Activated CD4-positive, CD25-positive, alpha-beta regulatory T cell treated with anti-CD3 and anti-CD28 coated beads, Interleukin-2, amount 50 U/mL, for 16 hours (primary cell): ENCODE measurements around the gene CHRM4.
"Not testable (repeated sequence)": the region's sequence is repeated elsewhere in the genome, so short reads cannot be mapped to it uniquely, and the experiment has no call there.

Source experiments
- DNase-seq: peaks from one replicate; pipeline ENCODE4 v3.0.0-alpha.2; 2020; ENCODE audit warnings: low read depth, low spot score

The CHRM4 gene

DNA sequence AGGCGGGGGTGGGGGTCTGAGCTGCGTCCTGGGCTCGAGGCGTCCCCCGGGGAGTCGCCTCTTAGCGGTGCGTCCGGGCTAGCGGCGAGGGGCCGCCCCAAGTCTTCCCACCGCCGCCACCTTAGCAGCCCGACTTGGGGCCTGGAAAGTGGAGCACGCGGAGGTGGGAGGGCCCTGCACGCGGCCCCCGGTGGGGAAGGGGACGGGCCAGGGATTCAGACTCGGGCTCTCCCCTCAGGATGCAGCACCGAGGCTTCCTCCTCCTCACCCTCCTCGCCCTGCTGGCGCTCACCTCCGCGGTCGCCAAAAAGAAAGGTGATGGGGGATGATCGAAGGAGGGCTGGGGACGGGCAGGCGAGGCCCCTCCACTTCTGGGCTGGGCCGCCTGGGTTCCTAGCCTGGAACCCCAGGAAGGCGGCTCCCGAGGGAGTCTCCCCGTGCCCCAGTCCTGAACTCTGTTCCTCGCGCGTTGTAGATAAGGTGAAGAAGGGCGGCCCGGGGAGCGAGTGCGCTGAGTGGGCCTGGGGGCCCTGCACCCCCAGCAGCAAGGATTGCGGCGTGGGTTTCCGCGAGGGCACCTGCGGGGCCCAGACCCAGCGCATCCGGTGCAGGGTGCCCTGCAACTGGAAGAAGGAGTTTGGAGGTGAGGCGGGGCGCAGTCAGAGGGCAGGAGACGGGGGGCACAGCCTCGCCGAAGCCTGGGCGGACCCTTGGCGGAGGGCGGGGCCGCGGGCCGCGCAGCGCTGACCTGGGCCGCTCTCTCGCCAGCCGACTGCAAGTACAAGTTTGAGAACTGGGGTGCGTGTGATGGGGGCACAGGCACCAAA, 9.5 kb downstream of the CHRM4 start:
- no peak for DNase-seq

DNA sequence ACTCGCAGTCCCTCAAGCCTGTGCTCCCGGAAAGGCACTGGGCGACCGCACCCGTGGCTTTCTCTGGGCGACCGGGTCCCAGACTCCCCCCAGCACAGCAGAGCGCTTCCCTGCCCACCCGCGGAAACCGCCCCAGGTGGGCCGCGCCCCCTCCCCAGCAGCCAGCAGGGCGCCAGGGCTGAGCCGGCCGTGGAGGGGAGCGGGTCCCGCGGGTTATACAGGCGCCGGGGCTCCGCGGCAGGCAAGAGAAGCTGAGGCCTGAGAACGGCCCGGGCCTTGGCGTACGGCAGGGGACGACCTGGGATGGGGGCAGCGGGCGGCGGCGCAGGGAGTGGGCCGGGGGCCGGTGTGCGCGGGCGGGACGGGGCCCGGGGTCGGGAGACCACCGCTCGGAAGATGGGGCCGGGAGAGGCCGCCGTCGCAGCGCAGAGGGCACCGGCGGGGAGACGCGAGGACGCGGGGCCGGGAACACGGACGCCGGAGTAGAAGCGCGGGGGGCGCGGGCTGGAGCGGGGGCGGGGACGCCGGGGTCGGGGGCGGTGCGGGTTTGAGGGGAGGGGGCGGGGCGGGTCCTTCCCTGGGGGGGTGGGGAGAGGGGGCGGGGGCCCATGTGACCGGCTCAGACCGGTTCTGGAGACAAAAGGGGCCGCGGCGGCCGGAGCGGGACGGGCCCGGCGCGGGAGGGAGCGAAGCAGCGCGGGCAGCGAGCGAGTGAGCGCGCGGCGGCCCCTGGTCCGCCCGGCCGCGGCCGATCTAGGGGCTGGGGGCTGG, 10.3 kb downstream of the CHRM4 start, which contains the start of gene MDK:
Gene MDK (plus strand): TSS at position 622 of the 771 bp plus-strand sequence. CDS start 389 bp downstream, outside the sequence.
- DNase-seq, result no peak

DNA sequence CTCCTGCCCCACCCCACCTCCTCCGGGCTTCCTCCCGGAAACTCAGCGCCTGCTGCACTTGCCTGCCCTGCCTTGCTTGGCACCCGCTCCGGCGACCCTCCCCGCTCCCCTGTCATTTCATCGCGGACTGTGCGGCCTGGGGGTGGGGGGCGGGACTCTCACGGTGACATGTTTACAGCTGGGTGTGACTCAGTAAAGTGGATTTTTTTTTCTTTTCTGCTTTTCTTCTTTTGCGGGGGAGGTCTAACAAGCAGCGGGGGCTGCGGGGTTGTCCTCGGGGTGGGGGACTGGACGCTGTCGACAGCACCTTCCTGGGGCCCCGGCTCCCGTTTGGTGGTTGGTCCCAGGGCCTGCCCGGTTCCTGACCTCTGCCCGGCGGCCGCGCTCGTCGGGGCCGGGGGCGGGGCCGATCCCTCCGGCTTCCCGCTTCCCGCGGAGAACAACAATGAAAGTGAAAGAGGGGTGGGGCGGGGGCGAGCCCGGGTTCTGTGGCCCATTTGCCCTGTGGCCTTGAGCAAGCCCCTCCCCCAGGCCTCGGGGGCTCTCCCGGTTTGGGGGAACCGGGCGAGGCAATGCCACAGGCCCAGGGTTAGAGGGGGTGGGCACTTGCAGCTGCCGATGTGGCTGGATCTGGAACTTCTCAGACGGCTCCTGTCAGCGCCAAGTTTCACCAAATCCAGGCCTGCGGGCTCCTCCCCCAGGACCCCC, 11.1 kb downstream of the CHRM4 start:
- no peak for DNase-seq

DNA sequence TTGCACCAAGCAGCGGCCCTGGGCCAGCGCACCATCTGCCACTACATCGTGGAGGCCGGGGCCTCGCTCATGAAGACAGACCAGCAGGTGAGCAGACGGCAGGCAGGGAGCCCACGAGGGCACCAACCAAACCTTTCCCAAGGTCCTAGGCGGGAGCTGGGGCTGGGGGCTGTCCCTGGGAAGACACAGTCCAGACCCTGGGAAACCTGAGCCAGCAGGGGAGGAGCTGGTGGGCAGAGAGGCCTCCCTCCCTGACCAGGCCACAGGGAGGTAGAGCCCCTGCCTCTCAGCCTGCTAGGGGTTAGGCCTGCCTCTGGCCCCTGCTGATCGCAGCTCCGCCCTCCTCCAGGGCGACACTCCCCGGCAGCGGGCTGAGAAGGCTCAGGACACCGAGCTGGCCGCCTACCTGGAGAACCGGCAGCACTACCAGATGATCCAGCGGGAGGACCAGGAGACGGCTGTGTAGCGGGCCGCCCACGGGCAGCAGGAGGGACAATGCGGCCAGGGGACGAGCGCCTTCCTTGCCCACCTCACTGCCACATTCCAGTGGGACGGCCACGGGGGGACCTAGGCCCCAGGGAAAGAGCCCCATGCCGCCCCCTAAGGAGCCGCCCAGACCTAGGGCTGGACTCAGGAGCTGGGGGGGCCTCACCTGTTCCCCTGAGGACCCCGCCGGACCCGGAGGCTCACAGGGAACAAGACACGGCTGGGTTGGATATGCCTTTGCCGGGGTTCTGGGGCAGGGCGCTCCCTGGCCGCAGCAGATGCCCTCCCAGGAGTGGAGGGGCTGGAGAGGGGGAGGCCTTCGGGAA, 11.9 kb downstream of the CHRM4 start:
- DNase-seq, result not testable (repeated sequence)

DNA sequence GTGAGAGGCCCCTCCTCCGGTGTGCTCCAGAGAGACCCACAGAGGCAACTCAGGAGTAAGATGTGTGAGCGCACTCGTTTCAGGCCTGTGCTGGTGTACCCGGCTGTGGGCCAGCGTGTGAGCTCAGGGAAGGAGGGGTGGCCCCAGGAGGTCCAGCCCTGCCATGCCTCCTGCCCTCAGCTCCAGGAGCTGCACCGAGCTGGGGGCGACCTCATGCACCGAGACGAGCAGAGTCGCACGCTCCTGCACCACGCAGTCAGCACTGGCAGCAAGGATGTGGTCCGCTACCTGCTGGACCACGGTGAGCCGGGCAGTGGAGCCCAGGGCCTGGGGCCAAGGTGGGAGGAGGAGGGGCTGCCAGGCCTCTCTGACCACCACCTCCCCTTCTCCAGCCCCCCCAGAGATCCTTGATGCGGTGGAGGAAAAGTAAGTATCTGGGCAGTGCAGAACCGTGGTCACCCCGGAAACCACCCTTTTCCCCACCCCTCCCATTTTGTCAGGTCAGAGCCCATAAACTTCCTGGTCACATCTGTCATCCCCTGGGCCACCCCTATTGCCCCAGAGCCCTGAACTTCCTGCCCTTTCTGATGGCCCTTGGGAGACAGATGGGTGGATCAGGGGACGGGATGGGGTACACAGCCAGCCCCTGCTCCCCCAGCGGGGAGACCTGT, 12.6 kb downstream of the CHRM4 start:
- DNase-seq, result no peak

DNA sequence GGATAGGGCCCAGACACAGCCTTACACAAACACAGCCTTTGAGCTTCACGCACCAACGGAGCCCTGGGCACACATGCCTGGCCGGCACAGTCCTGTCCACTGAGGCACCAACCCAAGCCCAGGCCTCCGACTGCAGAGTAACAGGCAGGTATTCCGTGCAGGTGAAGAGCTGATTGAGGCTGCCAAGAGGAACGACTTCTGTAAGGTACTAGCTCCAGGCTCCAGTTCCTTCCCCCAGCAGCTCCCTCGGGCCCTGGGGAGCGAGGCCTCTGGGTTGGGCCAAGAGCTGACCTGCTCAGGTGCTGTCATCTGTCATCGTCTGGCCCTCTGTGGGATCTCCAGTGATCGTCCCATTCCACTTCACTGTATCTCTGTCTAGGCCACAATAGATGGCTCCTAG, 13.3 kb downstream of the CHRM4 start:
- DNase-seq, result no peak

DNA sequence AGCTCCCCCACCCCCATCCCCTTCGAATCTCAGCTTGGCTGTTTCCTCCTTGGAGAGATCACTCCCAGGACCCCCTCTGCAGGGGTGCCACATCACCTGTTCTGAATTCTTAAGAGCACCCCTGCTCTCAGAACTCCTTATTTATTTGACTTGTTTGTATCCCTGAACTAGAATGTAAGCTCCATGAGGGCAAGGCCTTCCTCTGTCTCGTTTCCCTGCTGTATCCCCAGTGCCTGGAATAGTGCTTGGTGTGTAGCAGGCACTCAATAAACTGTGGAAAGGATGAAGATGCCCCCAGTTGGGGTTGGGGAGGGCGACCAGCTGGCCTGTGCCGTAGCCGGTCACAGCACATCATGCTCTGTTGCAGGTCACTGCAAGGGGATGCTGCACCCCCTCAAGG, 13.7 kb downstream of the CHRM4 start:
- DNase-seq, result no peak

DNA sequence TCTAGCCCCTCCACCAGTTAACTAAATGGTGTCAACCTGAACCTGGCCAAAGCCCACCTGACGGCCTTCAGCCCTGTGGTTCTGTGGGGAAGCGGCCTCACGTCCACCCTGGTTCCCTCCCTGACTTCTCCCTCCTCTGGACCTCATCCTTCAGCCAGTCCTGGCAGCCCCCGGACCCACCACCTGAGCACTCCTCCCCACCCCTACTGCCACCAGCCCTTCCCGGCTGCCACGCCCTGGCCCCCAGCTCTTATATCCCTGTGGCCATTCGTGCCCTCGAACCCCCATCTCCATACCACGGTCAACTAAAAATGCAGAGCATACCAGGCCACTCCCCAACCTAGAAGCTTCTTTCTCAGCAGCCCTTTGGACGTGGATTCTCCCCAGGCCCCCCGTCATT, 14.3 kb downstream of the CHRM4 start:
- DNase-seq, result no peak

DNA sequence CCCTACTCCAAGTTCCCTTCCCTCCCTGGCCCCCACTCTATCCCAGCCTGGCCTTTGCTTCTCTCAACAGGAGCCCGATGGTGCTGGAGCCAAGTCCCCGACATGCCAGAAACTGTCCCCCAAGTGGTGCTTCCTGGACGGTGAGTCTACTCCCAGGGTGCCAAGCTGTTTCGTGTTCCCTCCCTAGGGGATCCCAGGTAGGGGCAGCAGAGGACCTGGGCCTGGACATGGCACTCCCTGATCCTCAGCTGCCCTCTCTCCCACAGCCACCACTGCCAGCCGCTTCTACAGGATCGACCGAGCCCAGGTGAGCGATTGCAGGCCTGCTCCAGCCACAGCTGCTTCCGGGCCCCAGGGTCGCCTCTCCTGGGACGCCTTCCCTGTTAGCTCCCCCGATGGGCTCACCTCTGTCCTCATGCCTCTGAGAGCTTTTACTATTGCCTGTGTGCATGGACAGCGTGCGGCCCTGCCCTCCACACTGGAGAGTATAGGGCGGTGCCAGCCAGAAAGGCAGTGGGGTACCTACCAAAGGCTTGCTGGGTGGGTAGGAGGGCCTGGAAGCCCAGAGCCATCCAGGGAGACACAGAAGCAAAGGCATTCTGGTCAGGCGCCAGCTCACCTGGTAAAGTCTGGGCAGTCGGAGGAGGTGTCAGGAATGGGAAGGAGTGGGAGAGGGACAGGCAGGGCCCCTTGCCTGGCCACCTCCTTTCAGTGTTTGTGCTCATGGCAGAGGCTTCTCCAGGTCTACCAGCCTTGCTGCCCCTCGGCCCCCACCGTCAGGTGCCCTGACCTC, 15.1 kb downstream of the CHRM4 start:
- no peak for DNase-seq

DNA sequence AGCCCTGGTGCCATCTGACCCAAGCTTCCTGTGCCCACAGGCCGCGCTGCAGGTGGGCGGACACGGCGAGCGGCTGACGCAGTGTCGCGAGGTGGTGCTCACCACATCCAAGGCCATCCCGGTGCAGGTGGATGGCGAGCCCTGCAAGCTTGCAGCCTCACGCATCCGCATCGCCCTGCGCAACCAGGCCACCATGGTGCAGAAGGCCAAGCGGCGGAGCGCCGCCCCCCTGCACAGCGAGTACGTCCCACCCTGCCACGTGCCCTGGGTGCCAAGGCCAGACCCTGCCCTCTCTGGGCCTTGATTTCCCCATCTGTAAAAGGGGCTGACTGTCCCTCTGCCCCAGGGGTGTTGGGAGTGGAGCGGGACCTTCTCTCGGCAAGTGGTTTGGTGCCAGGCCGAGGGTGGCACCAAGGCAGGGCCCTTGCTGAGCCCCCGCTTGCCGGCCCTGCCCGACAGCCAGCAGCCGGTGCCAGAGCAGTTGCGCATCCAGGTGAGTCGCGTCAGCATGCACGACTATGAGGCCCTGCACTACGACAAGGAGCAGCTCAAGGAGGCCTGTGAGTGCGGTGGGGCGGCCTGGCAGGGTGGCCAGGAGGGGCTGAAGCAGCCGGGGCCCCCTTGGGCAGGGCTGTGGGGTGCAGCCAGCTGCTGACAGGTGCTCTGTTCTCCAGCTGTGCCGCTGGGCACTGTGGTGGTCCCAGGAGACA, 16.0 kb downstream of the CHRM4 start:
- DNase-seq, result no peak

DNA sequence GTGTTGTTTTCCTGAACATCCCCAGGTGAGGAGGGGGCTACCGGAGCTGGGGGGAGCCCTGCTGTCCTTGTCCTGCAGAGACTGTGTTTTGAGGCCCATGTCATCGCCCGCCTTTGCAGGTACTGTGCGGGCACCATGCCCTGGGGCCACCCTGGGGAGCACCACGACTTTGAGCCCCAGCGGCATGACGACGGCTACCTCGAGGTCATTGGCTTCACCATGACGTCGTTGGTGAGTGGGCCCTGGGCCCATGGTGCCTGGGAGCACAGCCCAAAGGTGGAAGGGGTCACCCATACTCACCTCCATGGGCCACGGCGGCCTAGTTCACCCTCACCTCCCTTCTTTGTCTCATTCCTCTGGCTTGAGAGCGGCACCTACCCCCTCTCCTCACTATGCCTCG, 16.8 kb downstream of the CHRM4 start:
- no peak for DNase-seq

DNA sequence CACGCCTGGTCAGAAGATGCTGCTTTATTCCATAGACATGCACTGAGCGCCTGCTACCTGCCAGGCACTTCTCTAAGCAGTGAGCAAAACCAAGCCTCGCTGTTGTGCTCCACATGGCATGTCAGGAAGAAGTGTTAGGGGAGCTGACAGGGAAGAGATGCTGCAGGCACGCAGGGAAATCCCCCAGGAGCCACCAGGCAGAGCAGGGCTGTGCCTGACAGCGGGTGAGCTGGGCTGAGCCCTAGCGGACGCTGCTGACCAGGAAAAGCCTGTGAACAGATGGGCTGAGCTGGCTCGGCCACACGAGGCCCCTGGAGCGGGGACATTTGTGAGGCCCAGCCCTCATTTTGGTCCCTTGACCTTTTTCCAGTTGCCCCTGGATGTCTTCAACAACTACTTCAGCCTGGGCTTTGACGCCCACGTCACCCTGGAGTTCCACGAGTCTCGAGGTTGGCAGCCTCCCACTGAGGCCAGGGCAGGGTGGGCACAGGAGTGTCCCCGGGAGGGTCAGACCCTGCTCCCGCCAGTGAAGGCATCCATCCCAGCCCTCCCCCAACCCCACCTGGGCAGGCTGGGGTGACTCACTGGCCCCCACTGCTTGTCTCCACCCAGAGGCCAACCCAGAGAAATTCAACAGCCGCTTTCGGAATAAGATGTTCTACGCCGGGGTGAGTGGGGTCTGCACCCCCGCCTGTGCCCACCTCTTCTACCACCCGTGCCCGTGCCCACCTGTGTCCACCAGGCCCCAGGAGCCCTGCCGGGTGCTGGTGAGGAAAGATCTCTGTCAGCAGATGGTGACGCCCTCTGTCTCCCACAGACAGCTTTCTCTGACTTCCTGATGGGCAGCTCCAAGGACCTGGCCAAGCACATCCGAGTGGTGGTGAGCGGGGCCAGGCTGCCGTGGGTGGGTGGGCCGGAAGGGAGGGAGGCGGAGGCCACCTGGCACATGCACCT, 17.5 kb downstream of the CHRM4 start:
- no peak for DNase-seq

DNA sequence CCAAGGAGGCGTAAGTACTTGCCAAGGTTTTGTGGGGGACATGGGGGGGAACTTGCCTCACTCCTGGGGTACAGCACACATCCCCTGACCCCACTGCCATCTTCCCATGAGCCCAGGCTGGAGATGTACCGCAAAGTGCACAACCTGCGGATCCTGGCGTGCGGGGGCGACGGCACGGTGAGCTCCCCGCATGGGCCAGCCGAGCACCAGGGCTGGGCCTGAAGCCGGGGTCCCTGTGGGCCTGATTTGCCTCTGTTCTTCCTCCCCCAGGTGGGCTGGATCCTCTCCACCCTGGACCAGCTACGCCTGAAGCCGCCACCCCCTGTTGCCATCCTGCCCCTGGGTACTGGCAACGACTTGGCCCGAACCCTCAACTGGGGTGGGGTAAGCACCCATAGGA, 19.1 kb downstream of the CHRM4 start:
- not testable (repeated sequence) for DNase-seq

DNA sequence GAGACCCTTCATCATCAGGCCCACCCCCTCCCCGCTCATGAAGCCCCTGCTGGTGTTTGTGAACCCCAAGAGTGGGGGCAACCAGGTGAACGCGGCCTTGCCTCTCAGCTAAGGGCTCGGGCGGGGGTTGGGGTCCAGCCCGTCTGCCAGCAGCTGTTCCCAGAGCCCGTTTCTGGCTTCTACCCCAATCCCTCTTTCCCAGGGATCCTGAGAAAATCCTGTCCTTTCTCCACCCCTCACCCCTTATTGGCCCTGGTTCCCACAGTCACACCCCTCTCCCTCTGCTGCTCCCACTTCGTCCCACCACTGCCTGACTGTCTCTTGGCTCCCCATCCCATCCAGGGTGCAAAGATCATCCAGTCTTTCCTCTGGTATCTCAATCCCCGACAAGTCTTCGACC, 19.5 kb downstream of the CHRM4 start:
- no peak for DNase-seq

DNA sequence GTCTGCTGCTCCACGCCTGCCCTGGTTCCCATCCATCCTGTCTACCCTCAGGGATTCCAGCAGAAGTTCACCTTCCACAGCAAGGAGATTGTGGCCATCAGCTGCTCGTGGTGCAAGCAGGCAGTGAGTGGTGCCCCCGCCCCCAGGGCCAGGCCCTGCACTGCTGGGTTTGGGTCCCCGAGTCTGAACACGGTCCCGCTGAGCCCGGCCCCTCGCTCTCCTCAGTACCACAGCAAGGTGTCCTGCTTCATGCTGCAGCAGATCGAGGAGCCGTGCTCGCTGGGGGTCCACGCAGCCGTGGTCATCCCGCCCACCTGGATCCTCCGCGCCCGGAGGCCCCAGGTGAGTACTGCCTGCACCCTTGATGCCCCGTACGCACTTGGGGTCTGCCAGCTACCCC, 20.3 kb downstream of the CHRM4 start:
- DNase-seq, result not testable (repeated sequence)

DNA sequence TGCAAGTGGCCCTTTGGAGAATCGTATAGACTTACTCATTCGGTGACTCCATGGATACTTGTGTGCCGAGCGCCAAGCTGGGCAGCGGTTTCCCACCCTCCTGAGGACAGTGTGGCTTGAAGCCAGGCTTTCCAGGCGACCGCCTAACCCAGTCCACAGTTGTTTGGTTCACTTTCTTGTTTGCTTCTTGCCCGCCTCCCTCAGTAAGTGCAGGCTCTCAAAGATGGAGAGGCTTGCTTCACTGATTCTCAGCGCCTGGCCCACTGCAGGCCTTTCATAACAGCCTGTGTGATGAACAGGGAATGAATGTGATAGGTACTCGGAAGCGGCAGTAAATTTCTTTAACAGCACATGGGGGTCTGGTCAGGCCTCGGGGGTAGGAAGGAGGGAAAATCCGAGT, 21.3 kb downstream of the CHRM4 start:
- no peak for DNase-seq

DNA sequence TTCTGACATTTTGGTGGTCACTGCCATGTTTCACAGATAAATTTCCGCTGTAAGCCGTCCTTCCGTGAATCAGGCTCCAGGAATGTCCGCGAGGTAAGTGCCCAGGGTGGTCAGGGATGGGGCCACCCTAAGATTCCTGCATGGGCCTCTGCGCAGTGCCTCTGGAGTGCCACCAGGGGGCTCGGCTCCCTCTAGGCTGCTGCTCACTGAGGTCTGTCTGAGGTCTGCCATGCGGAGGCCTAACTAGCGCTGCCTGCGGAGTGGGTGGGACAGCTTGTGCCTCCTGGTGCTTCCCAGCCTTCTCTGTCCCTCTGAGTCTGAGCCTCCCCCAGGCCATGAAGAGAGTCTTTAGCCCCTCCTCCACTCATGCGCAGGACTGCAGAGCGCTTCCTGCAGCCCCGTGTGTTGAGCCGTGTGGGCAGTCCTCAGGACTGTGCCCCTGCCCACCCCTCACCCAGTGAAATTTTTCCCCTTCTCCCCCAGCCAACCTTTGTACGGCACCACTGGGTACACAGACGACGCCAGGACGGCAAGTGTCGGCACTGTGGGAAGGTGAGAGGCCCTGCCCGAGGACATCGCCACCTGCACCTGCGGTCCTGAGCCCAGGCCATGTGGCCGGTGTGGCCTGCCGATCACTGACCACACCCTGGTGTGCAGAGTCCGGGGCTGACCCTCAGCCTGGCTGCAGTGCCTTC, 22.0 kb downstream of the CHRM4 start:
- no peak for DNase-seq

DNA sequence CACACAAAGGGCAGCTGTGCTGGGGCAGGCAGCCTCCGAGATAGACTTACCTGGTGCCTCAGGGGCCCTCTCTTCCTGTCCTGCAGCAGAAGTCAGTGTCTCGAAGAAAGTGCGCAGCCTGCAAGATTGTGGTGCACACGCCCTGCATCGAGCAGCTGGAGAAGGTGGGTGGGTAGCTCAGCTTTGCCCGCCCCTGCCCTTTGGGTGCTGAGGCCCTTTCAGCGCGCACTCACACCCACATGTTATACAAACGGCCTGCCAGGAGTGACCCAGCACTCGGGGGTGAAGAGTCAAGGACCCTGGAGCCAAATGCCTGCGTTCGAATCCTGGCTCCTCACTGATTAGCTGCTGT, 23.7 kb downstream of the CHRM4 start:
- no peak for DNase-seq
